Stimulated activated CD4-positive, alpha-beta T cell treated with anti-CD3 and anti-CD28 coated beads, Interleukin-12 subunit alpha, Interleukin-12 subunit beta, amount 100 ng/mL, for 24 hours (primary cell): ENCODE data around the gene TMEM229B.
"Not testable (repeated sequence)": the region's sequence is repeated elsewhere in the genome, so short reads cannot be mapped to it uniquely, and the experiment has no call there.

Experiments used
- DNase-seq, 2 experiments: peaks; one replicate each; pipeline ENCODE4 v3.0.0-alpha.2; 2020; ENCODE audit warnings: low read depth in 2 of 2

Gene TMEM229B

DNA sequence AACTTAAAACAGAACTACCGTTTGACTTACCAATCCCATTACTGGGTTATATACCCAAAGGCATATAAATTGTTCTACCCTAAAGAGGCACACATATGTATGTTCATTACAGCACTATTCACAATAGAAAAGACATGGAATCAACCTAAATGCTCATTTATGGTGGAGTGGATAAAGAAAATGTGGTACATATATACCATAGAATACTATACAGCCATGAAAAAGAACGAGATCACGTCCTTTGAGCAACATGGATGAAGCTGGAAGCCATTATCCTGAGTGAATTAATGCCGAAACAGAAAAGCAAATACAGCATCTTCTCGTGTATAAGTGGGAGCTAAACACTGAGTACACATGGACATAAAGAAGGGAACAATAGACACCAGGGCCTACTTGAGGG lies 31.8 kb downstream of the TMEM229B start:
- DNase-seq: no peak

DNA sequence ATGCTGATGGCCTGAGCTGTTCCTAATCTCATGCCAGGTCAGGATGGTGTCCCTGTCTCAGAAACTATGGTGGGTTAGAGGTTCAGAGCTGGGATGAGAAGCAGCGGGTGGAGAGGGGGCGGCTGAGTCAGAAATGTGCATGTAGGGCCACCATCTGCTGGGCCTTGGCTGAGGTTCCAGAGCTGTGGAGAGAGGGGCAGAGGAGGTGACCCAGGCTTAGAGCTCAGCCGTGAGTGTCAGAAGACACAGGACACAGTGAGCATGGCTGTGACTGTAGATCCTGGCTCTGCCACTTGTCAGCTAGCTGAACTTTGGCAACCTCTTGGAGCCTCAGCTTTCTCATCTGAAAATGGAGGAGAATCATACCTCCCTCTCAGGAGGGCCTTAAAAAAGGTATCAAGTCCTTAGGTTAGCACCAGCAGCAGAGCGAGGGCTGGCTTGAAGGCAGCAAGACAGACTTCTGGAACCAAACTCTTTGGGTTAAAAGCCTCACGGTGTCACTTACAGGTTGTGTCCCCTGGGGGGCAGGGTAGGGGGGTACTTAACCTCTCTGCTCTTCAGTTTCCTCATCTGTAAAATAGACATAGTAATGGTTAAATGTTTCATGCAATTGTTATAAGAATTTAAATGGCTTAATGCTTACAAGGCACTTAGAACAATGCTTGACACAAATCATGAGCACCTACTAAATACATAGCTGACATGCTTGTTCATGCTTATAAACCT lies 34.8 kb downstream of the TMEM229B start:
- no peak for DNase-seq

DNA sequence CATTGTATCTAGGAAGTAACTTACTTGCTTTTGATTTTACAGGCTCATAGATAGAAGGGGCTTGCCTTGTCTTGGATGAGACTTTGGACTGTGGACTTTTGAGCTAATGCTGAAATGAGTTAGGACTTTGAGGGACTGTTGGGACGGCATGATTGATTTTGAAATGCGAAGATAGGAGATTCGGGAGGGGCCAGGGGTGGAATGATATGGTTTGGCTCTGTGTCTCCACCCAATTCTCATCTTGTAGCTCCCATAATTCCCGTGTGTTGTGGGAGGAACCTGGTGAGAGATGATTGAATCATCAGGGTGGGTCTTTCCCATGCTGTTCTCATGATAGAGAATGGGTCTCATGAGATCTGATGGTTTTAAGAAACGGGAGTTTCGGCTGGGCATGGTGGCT lies 36.9 kb downstream of the TMEM229B start:
- not testable (repeated sequence) for DNase-seq

DNA sequence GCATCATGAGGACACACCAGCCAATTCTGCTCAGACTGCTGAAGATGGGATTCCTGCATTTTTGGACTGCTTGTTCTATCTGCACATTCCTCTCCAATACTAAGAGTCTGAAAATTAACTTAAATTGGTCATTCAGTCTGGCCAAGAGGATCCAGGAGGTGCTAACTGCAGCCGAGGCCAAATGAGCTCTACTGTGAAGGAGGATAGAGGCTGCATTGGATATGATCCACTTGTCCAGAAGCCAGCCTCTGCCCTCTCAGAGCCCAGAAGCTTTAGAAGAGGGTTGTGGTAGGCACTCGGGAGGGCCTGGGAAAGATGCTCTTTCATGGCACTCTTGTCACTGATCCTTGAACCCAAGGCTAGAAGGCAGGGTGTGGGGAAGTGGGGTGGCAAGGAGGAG lies 39.4 kb downstream of the TMEM229B start:
- no peak for DNase-seq

DNA sequence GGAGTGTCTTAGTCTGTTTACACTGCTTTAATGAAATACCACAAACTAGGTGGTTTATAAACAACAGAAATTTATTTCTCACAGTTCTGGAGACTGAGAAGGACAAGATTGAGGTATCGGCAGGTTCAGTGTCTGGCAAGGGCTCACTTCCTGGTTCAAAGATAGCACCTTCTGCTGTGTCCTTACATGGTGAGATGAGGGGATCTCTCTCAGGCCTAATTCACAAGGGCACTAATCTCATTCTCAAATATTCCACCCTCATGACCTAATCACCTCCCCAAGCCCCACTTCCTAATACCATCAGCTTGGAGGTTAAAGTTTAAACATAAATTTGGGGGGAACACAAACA lies 41.5 kb downstream of the TMEM229B start:
- no peak for DNase-seq

DNA sequence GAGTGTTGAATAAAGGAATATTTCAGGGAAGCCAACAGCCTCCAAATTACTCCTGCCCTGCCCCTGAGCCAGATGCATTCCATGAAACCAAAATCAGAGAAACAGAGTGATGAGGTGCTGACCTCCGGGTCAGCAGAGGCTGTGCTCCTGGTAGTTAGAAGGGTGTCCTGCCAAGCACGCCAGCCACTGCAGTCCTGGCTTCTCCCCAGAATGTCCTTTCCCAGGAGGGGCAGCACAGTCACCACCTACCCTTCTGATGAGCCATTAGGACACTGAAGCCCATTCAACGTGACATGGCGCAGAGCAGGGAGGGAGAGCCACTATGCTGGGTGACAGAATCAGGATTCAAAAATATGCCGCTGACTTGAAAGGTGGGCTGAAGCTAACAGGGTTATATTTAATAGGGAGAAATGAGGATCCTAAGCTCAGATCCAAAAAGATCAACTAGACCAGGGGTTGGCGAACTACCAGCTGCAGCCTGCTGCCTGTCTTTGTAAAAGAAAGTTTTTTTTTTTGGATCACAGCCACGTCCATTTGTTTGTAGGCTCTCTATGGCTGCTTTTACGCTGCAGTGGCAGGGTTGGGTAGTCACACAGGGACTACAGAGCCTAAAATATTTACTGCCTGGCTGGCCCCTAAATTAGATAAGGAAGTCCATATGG lies 42.0 kb downstream of the TMEM229B start:
- no peak for DNase-seq

DNA sequence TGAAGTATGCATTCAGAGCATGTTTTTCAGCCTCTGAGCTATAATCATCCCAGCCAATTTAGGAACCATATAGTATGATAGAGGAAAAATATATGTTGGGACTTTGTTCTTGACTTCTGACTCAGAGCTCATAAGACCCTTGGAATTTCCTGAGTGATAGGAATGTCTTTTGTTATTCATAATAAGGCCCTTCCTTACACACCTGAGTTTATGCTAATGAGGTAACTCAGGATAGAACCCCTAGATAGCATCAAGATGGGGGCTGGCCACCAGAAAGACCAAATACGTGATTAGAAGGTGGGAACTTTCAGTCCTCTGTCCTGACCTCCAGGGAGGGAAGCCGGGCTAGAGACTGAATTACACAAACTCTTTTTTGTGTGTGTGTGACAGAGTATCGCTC lies 44.1 kb downstream of the TMEM229B start:
- no peak for DNase-seq

DNA sequence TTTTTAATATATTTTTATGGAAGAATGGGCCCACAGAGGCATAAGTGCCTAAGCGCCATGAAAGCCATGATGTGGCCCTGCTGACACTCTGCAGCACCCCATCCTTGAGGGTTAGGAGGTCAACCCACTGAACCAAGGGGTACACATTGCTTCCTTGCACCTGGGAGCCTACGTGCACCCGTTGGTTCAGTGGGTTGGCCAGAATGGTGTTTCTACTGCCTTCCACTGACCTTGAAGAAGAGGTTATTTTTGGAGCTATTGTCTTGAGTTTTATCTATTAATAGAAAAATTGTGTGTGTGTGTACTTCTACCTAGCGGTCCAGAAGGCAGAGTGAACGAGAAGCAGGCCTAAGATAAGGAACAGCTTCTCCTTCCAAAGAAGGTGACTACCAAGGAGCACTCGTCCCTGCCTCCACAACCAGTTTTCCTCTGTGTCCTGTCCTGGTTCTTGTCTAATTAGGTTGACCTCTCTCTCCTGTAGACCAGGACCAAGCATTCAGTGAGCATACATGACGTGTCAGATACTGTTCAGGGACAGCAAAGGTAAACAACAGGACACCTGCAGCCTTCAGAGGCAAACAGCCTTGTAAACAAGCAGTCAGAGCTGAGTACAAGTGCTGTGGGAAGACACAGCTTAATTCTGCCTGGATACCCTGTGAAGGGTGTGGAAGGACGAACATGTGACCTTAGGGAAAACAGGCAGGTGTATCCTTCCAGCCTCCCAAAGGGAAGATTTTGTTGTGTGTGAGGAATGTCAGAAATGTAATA lies 46.2 kb downstream of the TMEM229B start:
- DNase-seq: no peak

DNA sequence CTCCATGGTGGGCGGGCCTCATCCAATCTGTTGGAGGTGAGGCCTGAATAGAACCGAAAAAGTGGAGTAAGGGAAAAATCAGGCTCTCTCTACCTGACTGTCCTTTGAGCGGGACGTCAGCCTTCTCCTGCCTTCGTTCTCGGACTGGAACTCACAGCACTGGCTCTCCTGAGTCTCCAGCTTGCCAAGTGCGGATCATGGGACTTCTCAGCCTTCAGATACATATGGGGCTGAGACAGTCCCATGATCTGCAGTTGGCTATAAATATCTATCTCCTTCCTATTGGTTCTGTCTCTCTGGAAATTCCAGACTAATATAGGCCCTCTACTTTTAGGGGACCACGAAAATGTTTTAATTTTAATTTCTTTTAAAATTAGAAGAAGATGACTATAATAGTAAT lies 46.8 kb downstream of the TMEM229B start:
- DNase-seq: no peak

DNA sequence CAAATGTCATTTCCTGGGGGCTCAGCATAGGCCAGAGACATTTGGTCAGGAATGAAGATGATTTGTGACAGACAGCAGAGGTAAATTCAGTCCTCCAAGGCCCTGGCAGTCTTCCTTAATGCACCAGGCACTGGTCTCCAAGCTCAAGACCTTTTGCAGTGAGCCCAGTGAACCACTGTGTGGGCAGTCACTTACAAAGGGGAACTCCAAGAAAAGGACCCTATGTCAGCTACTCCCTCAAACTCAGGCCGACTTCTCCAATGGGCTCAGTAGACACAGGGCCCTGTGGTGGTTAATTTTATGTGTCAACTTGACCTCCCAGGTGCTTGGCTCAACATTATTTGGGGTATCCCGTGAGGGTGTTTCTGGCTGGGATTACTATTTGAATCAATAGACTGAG lies 47.3 kb downstream of the TMEM229B start:
- DNase-seq: no peak

DNA sequence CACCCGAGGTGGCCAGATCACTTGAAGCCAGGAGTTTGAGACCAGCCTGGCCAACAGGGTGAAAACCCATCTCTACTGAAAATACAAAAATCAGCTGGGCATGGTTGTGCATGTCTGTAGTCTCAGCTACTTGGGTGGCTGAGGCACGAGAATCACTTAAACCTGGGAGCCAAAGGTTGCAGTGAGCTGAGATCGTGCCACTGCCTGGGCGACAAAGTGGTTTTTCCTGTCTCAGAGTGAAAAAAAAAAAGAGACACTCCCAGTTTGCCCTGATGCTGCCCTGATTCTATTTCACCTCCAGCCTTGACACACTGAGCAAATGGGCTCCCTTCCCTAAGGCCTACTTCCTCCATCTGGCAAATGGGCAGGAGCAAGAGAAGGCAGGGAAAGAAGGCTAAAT lies 48.0 kb downstream of the TMEM229B start:
- DNase-seq: no peak

DNA sequence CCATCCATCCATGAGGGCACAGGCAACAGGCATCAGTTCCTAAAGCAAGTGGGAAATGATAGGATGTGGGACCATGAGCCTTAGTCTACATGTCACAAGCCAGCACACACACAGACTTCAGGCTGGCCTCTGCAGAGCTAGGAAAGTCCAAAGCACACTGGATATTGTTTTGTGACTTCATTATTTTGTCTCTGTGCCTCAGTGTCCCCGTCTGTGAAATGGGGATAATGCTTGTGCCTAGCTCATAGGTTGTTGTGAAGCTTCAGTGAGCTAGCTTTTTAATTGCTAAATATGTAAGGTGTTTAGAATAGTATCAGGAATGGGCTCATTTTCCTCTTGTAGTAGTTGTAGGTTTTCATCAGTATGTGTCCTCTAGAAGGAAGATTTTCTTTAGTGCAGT lies 49.6 kb downstream of the TMEM229B start:
- DNase-seq: no peak

DNA sequence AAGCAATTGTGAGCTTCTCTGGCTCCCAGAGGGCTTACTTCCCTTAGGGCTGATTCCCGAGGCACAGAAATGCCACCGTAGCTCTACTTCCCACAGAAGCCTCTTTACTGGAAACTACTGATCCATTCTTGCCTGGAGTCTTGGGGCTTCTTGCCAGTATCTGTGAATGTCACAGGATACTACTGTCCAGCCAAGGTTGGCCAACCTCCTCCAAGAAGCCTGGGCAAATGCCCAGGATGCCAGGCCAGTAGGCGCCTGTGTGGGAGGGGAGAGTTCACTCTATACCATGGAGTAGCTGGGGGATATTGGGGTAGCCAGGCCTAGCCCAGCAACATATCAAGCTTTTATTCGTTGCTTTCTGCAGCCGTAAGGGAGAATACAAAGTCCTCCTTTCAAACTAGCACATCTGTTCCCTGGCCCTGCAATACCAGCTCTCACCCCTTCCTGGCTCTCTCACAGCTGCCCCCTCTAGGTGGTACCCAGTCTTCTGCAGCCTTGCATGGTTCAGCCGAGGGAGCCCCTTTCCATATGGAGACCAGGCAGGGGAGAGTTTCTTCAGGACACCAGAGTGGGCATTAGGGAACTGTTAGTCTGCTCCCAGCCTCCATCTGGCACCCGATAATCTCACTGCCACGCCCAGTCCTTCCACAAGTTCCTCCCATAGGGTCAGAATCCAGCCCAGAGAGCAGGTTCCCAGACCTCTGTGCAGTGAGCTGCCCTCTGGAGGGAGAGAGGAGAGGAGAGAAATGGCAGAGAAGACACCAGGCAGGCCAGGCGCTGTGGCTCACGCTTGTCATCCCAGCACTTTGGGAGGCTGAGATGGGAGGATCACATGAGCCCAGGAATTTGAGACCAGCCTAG lies 52.3 kb downstream of the TMEM229B start:
- DNase-seq: no peak

DNA sequence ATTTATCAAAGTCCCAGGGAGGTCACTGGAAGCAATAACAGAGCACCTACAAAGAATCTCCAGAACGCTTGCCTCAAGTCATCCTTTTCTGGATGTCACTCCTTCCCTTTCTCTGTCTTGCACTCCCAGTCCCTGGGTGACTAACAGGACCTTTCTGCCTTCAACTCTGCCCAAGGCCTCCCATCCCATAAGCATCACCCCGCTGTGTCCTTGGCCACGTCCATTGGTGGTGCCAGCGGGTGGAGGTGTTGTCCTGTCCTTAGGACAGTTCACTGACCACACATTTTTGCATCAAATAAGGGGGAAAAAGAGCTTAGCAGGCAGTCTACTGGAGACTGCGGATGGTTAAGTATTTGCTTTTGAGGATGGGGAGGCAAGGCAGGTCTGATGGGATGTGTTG lies 52.9 kb downstream of the TMEM229B start:
- no peak for DNase-seq

DNA sequence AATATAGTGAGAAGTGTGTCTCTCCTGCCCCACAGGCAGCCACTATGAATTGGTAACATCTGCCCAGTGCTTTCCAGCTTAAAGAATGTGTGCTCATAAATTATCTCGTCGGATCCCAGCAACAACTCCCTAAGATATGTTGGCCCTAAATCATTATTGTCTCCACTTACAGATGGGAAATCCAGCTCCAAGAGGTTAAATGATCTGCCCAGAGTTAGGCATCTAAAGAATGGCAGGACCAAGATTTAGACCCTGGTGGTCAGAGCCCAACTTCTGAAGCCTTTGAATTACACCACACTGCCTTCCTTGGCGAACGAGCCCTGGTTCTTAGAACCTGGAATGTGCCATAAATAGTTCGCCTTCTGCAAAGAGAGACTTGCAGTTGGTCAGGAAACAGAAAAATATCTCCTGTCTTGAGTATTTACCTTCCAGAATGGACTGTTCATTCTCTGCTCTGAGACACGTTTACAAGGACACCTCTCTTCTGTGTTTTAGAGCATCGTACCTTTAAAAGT lies 56.4 kb downstream of the TMEM229B start:
- no peak for DNase-seq

DNA sequence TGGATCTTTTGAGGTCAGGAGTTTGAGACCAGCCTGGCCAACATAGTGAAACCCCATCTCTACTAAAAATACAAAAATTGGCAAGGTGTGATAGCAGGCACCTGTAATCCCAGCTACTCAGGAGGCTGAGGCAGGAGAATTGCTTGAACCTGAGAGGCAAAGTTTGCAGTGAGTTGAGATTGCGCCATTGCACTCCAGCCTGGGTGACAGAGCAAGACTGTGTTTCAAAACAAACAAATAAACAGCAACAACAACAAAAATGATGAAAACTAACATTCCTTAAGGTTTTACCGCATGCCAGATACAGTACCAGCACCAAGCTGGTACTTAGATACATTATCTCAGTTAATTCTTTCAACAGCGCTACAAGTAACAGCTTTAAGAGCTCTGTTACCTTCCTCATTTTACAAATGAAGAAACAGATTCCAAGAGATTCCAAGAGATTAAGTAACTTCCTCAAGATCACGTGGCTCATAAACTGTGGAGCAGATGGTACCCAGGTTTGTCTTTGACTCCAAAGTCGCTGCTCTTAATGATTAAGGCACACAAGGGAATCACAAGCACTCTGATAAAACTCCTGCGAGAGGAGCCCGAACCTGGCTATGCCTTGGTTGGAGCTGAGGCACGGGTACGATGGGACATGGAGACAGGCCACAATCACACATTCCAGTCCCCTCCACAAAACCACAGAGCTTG lies 58.9 kb downstream of the TMEM229B start:
- no peak for DNase-seq

DNA sequence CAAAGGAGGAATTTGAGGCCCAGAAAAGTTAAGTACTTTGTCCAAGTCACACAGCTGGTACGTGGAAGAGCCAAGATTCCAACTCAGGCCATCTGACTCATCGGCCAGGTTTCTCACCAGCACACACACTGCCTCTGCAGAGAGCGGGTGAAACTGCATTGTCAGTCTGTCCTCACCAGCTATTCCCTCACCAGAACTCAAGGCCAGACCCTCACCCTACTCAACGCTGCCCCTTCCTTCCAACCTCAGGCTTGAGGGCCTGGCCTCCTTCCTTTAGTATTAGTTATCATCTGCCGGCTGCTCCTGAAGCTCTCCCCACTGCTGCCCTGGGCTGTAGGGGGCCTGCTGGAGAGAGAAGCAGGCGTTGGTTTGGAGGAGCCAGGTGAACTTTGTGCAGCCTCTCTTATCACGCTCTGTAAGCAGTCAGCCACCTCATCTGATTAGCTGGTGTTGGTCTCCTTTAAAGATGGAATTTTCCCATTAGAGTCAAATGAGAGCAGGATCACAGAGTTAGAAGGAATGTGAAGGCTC lies 60.0 kb downstream of the TMEM229B start:
- DNase-seq: no peak

DNA sequence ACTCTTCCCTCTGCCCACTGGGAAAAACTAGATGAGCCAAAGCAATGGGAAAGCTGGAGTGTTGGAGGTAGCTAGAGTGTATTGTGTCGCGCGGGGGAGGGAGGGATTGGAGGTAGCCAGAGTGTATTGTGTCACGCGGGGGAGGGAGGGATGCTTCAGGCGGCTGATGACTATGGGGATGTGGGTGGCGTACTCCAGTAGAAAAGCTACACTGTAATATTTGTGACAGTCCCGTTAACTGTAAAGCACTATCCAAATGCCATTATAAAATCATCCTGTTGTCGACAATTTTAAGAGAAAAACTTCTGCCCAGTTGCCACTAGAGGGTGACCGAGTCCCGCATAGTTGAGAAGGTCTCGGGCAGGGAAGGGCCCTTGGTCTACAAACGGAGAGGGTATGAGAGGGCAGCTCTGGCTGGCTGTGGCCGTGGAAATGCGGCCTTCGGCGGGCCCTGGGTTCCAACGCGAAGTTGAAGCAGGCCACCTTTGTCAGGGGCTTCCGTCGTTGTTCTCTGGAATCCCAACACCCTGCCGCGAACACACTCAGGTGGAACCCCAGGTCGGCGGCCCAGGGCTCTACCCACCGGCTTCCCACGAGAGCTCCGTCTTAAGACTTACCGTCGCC lies 61.4 kb downstream of the TMEM229B start:
- peak; percentile 43 to 56 for DNase-seq

DNA sequence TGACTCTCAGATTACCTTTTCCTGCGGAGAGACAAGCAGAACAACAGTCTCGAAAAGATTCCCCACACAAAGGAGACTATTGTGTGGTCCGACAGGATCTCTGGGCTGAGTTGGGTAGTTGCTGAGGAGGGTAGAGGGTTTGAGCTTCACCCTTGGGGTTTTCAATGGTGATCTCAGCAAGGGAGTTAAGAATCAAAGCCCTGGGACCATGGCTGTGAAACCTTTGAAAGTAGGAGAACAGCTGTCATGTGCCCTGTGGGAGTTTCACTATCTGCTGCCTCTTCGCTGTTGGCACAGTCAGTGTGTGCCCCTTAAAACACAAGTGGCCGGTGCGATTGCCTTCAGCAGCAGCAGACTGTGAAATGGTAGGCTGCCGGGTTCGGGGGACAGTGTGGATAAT lies 62.4 kb downstream of the TMEM229B start:
- no peak for DNase-seq

DNA sequence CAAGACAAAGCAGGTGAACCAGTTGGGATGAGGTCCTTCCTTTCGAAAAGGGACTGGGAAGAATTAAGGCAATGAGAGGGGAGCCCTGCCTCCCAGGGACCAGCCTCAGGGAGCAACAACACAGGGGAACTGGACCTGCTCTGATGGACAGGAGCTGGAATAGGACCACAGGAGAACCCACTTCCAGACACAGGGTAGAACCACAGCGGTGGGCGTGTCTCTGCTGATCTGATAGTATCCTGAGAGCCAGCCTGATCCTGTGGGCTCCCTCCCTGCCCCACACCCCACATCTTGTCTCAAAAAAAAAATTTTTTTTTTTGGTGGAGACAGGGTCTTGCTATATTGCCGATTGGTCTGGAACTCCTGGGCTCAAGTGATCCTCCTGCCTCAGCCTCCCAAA lies 62.9 kb downstream of the TMEM229B start:
- no peak for DNase-seq

DNA sequence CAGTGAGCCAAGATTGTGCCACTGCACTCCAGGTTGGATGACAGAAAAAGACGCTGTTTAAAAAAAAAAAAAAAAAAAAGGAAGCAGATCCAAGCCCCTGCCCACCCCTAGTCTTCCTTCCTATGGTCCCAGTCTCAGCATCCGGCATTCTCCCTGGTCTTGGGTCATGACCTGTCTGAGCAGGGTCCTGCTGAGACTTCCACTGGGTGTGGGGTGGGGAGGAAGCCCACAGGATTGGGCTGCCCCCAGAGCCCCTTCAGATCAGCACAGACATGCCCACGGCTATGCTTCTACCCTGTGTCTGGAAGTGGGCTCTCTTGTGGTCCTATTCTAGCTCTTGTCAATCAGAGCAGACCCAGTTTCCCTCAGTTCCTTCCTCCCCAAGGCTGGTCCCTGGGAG lies 64.0 kb downstream of the TMEM229B start:
- DNase-seq: no peak
